Lung (tissue), 16 donors: ENCODE results near the gene LDLR. TPM values are rescaled to one million over a fixed set of nuclear protein-coding genes. Genes with fewer than 3 reads are reported as not detected.
A peak's percentile ranks its signal among the peaks of the same experiment; 100 is the strongest.

Experiments used
- ATAC-seq: fragments of 200-7000 bp; cut with Tn5 transposase; one replicate; pipeline ENCODE4 v1.9.1; 2020; ENCODE audit warnings: moderate number of reproducible peaks; ENCODE audit not compliant: insufficient read depth, low FRiP score
- DNase-seq, 3 donors: peaks; one replicate each; pipeline ENCODE4 v3.0.0-alpha.2; 2013 to 2017
- H3K27ac ChIP-seq, 2 donors: one replicate each; pipeline ENCODE4 v1.5.1; 2013; ENCODE audit warnings: mild to moderate bottlenecking in 2 of 2, moderate library complexity in 2 of 2, control low read depth in 1 of 2, inconsistent platforms in 1 of 2, low read depth in 1 of 2, low read length in 1 of 2
- H3K27me3 ChIP-seq, 3 donors: one replicate each; pipeline ENCODE4 v1.5.1; 2013; ENCODE audit warnings: low read length in 2 of 3; ENCODE audit not compliant: control insufficient read depth in 3 of 3, insufficient read depth in 3 of 3
- H3K36me3 ChIP-seq, 4 donors: one replicate each; pipeline ENCODE4 v1.5.1; 2013; ENCODE audit warnings: low read length in 4 of 4, mild to moderate bottlenecking in 1 of 4, moderate library complexity in 1 of 4; ENCODE audit not compliant: control insufficient read depth in 4 of 4, insufficient read depth in 4 of 4
- H3K4me1 ChIP-seq, 5 donors: one replicate each; pipeline ENCODE4 v1.5.1; 2013; ENCODE audit warnings: low read length in 5 of 5, mild to moderate bottlenecking in 2 of 5, moderate library complexity in 1 of 5; ENCODE audit not compliant: control insufficient read depth in 5 of 5, insufficient read depth in 5 of 5
- H3K4me3 ChIP-seq: one replicate; pipeline ENCODE4 v1.5.1; 2013; ENCODE audit warnings: mild to moderate bottlenecking, control low read depth, moderate library complexity
- H3K9ac ChIP-seq, 2 donors: one replicate each; pipeline ENCODE4 v1.5.1; 2013; ENCODE audit warnings: low read length in 2 of 2, control low read depth in 1 of 2; ENCODE audit not compliant: insufficient read depth in 1 of 2
- H3K9me3 ChIP-seq, 4 donors: one replicate each; pipeline ENCODE4 v1.5.1; 2013; ENCODE audit warnings: low read length in 3 of 4, mild to moderate bottlenecking in 1 of 4, moderate library complexity in 1 of 4; ENCODE audit not compliant: control insufficient read depth in 4 of 4, insufficient read depth in 3 of 4
- CTCF ChIP-seq: IDR thresholded peaks from 2 replicates; pipeline ENCODE4 v1.5.1; 2012; ENCODE audit warnings: mild to moderate bottlenecking; ENCODE audit errors: control extremely low read depth, extremely low read depth
- WGBS, 2 donors: extraction: QIAGEN DNeasy Blood & Tissue Kit; methylation state at CpG; one replicate each; pipeline ENCODE4 v1.1.7; 2013; 5-methylcytosine and 5-hydroxymethylcytosine counted together
- long read RNA-seq, 5 donors: transcript quantifications; one replicate each; lab custom pipeline, GENCODE V29; 2026
- polyA plus RNA-seq, 2 donors: library from polyadenylated mRNA; stranded (reverse); fragments of 200-250 nt; gene quantifications; one replicate each; pipeline ENCODE4 v1.2.1, GENCODE V29; 2013
- total RNA-seq, 2 donors: library from RNA; depleted of rRNA in 1 of 2; stranded (reverse); fragments of >200 nt in 1 of 2; gene quantifications; one replicate each; pipeline ENCODE4 v1.2.1, GENCODE V29; 2014 to 2021
- donor health status: control.
- donor health status: control.
- donor health status: Bipolar disorder and iron deficiency.
- donor health status: healthy.
- donor health status: DM: yes; HTN: yes; CAD: no.

The LDLR gene
- 100 to 1,000 TPM; 270 to 271 TPM for total RNA-seq
- 100 to 1,000 TPM in 1 of 2 donors, 10 to 100 TPM in 1; 52.1 to 131 TPM for polyA plus RNA-seq
- long read RNA-seq, donor 1, partial matches to known transcripts = 0 of 6 reads
- long read RNA-seq, donor 1, other reads (novel, unspliced or antisense) = 5 of 6 reads
- long read RNA-seq, donor 2, partial matches to known transcripts = 149 of 150 reads
- long read RNA-seq, donor 2, other reads (novel, unspliced or antisense) = 0 of 150 reads
- long read RNA-seq, donor 3, partial matches to known transcripts = 0 of 1 reads
- long read RNA-seq, donor 3, other reads (novel, unspliced or antisense) = 0 of 1 reads
- long read RNA-seq, donor 4, partial matches to known transcripts = 0 of 1 reads
- long read RNA-seq, donor 4, other reads (novel, unspliced or antisense) = 0 of 1 reads
- long read RNA-seq, donor 5, partial matches to known transcripts = 6 of 9 reads
- long read RNA-seq, donor 5, other reads (novel, unspliced or antisense) = 0 of 9 reads

GRCh38 chr19:11089254-11090013, at the start of gene LDLR:
LDLR (plus strand) TSS chr19:11089463; CDS start chr19:11089549, 86 bp downstream.
- Histone ChIP-seq H3K9ac (peak within 1 kb of the TSS; percentile 66 to 84), H3K27ac (peak within 1 kb of the TSS; percentile 89 to 98), H3K27me3 (no peaks in the 10 kb centered on the region), H3K36me3 (peaks cover 0 to 4% (median 2%) of the 10 kb centered on the region in 4 donors), H3K4me3 (peak within 1 kb of the TSS; percentile 80), H3K9me3 (no peaks in the 10 kb centered on the region), H3K4me1 (peaks cover 2 to 33% (median 14%) of the 10 kb centered on the region in 5 donors)
- peak; percentile 94 to 98 (median 97) for DNase-seq
- no peak for TF ChIP-seq CTCF
- 1% methylated on average over 43 of the region's 43 CpGs for WGBS, 2 donors
- ATAC-seq = peak; percentile 55

- H3K27ac ChIP-seq = no peak overlapping the region
- peaks cover 0 to 2% (median 0%) of the 10 kb centered on the region in 4 donors for H3K9me3 ChIP-seq
- no peaks in the 10 kb centered on the region for H3K27me3 ChIP-seq
- peaks cover 0 to 6% (median 0%) of the 10 kb centered on the region in 5 donors for H3K4me1 ChIP-seq
- whole genome bisulfite sequencing, 2 donors = 97 to 99% methylated on average over 33 of the region's 33 CpGs
- TF ChIP-seq CTCF = no peak
- DNase-seq (no peak), ATAC-seq (no peak)
- no peak overlapping the region for H3K4me3 ChIP-seq
- no peak overlapping the region for H3K9ac ChIP-seq
- H3K36me3 ChIP-seq = peaks cover 4 to 37% (median 33%) of the 10 kb centered on the region in 4 donors
These were observed 48.1 kb upstream of the LDLR start for GRCh38 chr19:11041194-11041593.

- peaks cover 0 to 6% (median 0%) of the 10 kb centered on the region in 5 donors for H3K4me1 ChIP-seq
- peaks cover 4 to 32% (median 31%) of the 10 kb centered on the region in 4 donors for H3K36me3 ChIP-seq
- DNase-seq (no peak), ATAC-seq (peak; percentile 83)
- H3K9me3 ChIP-seq = peaks cover 0 to 2% (median 0%) of the 10 kb centered on the region in 4 donors
- H3K9ac ChIP-seq = no peak overlapping the region
- peak overlapping the region in 1 of 2 donors; percentile 89 for H3K27ac ChIP-seq
- H3K27me3 ChIP-seq = no peaks in the 10 kb centered on the region
- no peak overlapping the region for H3K4me3 ChIP-seq
- TF ChIP-seq CTCF = no peak
- 79 to 92% methylated on average over 13 of the region's 13 CpGs for WGBS, 2 donors
These were observed 47.2 kb upstream of the LDLR start for GRCh38 chr19:11041966-11042627.
